Astrocyte (in vitro differentiated cells and primary cell): ENCODE results near the gene XRCC5. TPM values are rescaled to one million over a fixed set of nuclear protein-coding genes. Genes with fewer than 3 reads are reported as not detected.

Experiments used
- DNase-seq: peaks from one replicate; pipeline ENCODE4 v3.0.0-alpha.2; 2010; ENCODE audit warnings: low read depth
- FAIRE-seq: peaks from 2 replicates; lab custom pipeline; 2011; peaks lifted over from hg19 to GRCh38; lab: Jason Lieb, UNC
- H2AFZ ChIP-seq: 2 replicates; pipeline ENCODE4 v1.6.0; 2012; ENCODE audit warnings: low read depth, low read length, inconsistent platforms
- H3K27ac ChIP-seq: 2 replicates; pipeline ENCODE4 v1.5.1; 2011; ENCODE audit warnings: low read depth, low read length, inconsistent platforms
- H3K27me3 ChIP-seq: 2 replicates; pipeline ENCODE4 v1.6.0; 2011; ENCODE audit warnings: low read length, inconsistent platforms; ENCODE audit not compliant: insufficient read depth
- H3K36me3 ChIP-seq: 2 replicates; pipeline ENCODE4 v1.5.1; 2011; ENCODE audit warnings: low read length, inconsistent platforms; ENCODE audit not compliant: insufficient read depth
- H3K4me1 ChIP-seq: 2 replicates; pipeline ENCODE4 v1.5.1; 2011; ENCODE audit warnings: low read length, inconsistent platforms; ENCODE audit not compliant: insufficient read depth
- H3K4me2 ChIP-seq: 2 replicates; pipeline ENCODE4 v1.6.0; 2012; ENCODE audit warnings: low read length, inconsistent platforms
- H3K4me3 ChIP-seq: 2 replicates; pipeline ENCODE4 v1.5.1; 2011; ENCODE audit warnings: low read depth, mild to moderate bottlenecking, low read length, inconsistent platforms; ENCODE audit not compliant: insufficient read depth
- H3K79me2 ChIP-seq: 2 replicates; pipeline ENCODE4 v1.6.0; 2012; ENCODE audit warnings: mild to moderate bottlenecking, low read length, inconsistent platforms; ENCODE audit not compliant: insufficient read depth
- H3K9ac ChIP-seq: 2 replicates; pipeline ENCODE4 v1.6.0; 2012; ENCODE audit warnings: mild to moderate bottlenecking, low read length, inconsistent platforms
- H3K9me3 ChIP-seq: 2 replicates; pipeline ENCODE4 v1.5.1; 2012; ENCODE audit warnings: low read depth, mild to moderate bottlenecking, low read length, inconsistent platforms; ENCODE audit not compliant: insufficient read depth
- H4K20me1 ChIP-seq: 2 replicates; pipeline ENCODE4 v1.6.0; 2012; ENCODE audit warnings: low read length, inconsistent platforms; ENCODE audit not compliant: insufficient read depth
- H3K27ac Mint-ChIP-seq: one replicate; pipeline ENCODE4 v1.8.0; 2021; ENCODE audit warnings: mild to moderate bottlenecking, mixed read lengths; ENCODE audit not compliant: unreplicated experiment
- H3K27me3 Mint-ChIP-seq: one replicate; pipeline ENCODE4 v1.8.0; 2021; ENCODE audit warnings: low read depth, mixed read lengths; ENCODE audit not compliant: unreplicated experiment
- H3K36me3 Mint-ChIP-seq: one replicate; pipeline ENCODE4 v1.8.0; 2021; ENCODE audit warnings: low read depth, mixed read lengths; ENCODE audit not compliant: unreplicated experiment
- H3K4me1 Mint-ChIP-seq: one replicate; pipeline ENCODE4 v1.8.0; 2021; ENCODE audit warnings: low read depth, mixed read lengths; ENCODE audit not compliant: unreplicated experiment
- H3K4me3 Mint-ChIP-seq: one replicate; pipeline ENCODE4 v1.8.0; 2021; ENCODE audit warnings: mild to moderate bottlenecking, moderate library complexity, mixed read lengths; ENCODE audit not compliant: unreplicated experiment
- H3K9me3 Mint-ChIP-seq: one replicate; pipeline ENCODE4 v1.8.0; 2021; ENCODE audit warnings: mild to moderate bottlenecking, mixed read lengths; ENCODE audit not compliant: unreplicated experiment
- EZH2 ChIP-seq: IDR thresholded peaks from 2 replicates; pipeline ENCODE4 v1.6.1; 2012; ENCODE audit warnings: mild to moderate bottlenecking, low read length, inconsistent platforms; ENCODE audit not compliant: insufficient read depth
- total RNA-seq: library from RNA; stranded (reverse); gene quantifications from 2 replicates; pipeline ENCODE4 v1.2.1, GENCODE V29; 2021
- TF ChIP-seq, protein P1 (sequence below): IDR thresholded peaks from 2 replicates; pipeline ENCODE4 v1.5.1; 2011; ENCODE audit warnings: low read depth, mild to moderate bottlenecking, inconsistent platforms, low read length, moderate library complexity; ENCODE audit not compliant: insufficient read depth

The XRCC5 gene
- total RNA-seq, 1 donor from 2014 or later: 249 TPM

DNA sequence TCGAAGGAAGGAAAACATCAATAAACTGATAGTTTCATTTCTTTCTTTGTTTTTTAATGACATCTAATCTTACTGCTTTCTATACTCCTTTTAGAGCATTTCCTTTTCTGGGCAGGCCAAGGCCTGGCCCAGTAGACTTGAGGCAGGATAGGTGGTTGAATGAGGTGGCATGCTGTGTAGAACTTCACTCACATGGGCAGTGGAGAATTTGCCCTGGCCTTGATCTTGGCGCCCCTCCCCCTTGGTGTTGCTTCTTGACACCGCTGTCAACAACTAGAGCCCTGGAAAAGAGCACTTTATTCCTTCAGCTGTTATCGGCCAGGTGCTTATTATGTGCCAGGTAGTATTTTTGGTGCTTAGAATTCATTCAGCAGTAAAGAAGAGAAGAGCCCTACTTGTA is 37.4 kb downstream of the XRCC5 start:
- Mint-ChIP-seq H3K36me3 (peaks cover 1% of the 10 kb centered on the region), H3K9me3 (no peaks in the 10 kb centered on the region), H3K27ac (peak overlapping the region; percentile 12), H3K4me1 (peaks cover 34% of the 10 kb centered on the region), H3K27me3 (no peaks in the 10 kb centered on the region), H3K4me3 (no peak overlapping the region)
- no peak for TF ChIP-seq EZH2
- TF ChIP-seq, protein P1, sequence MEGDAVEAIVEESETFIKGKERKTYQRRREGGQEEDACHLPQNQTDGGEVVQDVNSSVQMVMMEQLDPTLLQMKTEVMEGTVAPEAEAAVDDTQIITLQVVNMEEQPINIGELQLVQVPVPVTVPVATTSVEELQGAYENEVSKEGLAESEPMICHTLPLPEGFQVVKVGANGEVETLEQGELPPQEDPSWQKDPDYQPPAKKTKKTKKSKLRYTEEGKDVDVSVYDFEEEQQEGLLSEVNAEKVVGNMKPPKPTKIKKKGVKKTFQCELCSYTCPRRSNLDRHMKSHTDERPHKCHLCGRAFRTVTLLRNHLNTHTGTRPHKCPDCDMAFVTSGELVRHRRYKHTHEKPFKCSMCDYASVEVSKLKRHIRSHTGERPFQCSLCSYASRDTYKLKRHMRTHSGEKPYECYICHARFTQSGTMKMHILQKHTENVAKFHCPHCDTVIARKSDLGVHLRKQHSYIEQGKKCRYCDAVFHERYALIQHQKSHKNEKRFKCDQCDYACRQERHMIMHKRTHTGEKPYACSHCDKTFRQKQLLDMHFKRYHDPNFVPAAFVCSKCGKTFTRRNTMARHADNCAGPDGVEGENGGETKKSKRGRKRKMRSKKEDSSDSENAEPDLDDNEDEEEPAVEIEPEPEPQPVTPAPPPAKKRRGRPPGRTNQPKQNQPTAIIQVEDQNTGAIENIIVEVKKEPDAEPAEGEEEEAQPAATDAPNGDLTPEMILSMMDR: no peak
- H3K4me3 ChIP-seq: no peak overlapping the region
- H3K27ac ChIP-seq: no peak overlapping the region
- no peaks in the 10 kb centered on the region for H3K27me3 ChIP-seq
- H3K4me2 ChIP-seq: no peak overlapping the region
- FAIRE-seq (no peak), DNase-seq (no peak)
- H4K20me1 ChIP-seq: peaks cover 38% of the 10 kb centered on the region
- H3K36me3 ChIP-seq: peaks cover 74% of the 10 kb centered on the region
- no peak overlapping the region for H3K9ac ChIP-seq
- peaks cover 63% of the 10 kb centered on the region for H3K79me2 ChIP-seq
- no peak overlapping the region for H2AFZ ChIP-seq
- no peaks in the 10 kb centered on the region for H3K9me3 ChIP-seq
- peaks cover 15% of the 10 kb centered on the region for H3K4me1 ChIP-seq

DNA sequence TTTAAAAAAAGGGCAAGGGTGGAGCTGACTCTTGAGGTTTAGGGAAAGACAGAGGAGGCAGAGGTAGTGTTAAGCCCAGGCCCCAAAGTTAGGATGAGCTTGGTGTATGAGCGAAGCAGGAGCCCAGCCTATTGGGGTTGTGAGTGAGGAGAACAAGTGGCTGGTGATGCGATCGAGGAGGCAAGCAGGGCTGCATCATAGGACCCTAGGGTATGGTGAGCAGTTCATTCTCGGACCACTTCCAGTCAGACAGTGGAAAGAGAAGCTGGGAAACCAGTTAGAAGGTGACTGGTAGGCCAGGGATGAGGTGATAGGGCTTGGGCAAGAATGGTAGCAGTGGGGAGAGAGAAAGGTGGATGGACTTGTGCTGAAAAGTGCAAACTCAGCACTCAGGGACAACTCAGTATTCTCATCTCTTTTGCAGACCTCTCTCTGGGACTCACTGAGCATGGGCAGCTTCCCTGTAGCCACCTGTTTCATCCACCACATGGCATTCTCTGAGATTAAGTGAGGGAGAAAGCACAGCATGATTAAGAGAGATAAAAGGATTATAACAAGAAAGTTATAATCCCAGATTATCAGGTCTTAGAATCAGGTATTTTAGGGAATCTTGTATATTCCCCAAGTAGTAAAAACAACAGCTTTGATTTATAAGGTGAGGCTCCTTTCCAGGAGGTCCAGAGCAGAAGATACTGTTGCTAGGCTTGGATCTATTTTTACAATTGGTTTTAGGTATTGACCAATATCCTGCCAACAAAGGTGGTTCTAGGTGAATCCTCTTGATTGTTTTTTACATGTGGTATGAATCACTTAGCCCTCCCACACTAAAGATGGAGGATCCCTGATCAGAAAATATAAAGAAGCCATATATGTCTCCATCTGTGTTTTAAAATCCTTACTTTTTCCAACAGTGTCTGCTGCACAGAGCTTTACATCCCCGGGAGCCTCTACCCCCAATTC is 38.3 kb downstream of the XRCC5 start:
- Mint-ChIP-seq H3K27me3 (no peaks in the 10 kb centered on the region), H3K4me1 (peaks cover 34% of the 10 kb centered on the region), H3K36me3 (peaks cover 1% of the 10 kb centered on the region), H3K9me3 (no peaks in the 10 kb centered on the region), H3K27ac (peak overlapping the region; percentile 12), H3K4me3 (no peak overlapping the region)
- no peak overlapping the region for H3K4me3 ChIP-seq
- no peak for DNase-seq
- H4K20me1 ChIP-seq: peaks cover 39% of the 10 kb centered on the region
- H3K4me1 ChIP-seq: peaks cover 12% of the 10 kb centered on the region
- FAIRE-seq: no peak
- H3K4me2 ChIP-seq: no peak overlapping the region
- no peak overlapping the region for H2AFZ ChIP-seq
- H3K36me3 ChIP-seq: peaks cover 74% of the 10 kb centered on the region
- no peak overlapping the region for H3K27ac ChIP-seq
- TF ChIP-seq, protein P1: no peak
- no peak for TF ChIP-seq EZH2
- no peaks in the 10 kb centered on the region for H3K27me3 ChIP-seq
- peaks cover 71% of the 10 kb centered on the region for H3K79me2 ChIP-seq
- no peaks in the 10 kb centered on the region for H3K9me3 ChIP-seq
- no peak overlapping the region for H3K9ac ChIP-seq

DNA sequence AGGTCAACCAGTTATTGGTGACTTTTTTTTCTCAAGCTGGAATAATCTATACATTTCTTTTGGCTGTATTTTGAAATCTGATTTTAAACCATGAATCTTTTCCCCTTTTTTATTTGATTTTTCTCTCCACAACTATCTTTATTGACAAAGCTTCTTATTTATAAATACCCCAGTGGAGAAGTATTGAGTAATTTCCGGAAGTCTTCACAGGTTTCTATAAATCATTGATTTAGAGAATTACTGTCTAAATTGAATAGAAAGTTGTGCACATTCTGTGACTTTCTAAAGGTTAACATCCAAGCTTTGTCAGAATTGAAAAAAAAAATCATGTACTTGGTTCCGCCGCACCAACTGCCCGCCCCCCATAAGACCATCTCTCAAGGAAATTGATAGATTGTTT is 39.8 kb downstream of the XRCC5 start:
- Histone ChIP-seq H3K9ac (peak overlapping the region; percentile 29), H3K36me3 (peaks cover 75% of the 10 kb centered on the region), H3K27me3 (no peaks in the 10 kb centered on the region), H3K4me3 (no peak overlapping the region), H3K4me2 (peak overlapping the region; percentile 43), H2AFZ (no peak overlapping the region), H3K9me3 (no peaks in the 10 kb centered on the region), H4K20me1 (peaks cover 45% of the 10 kb centered on the region), H3K4me1 (peaks cover 7% of the 10 kb centered on the region), H3K79me2 (peaks cover 78% of the 10 kb centered on the region), H3K27ac (peak overlapping the region; percentile 39)
- TF ChIP-seq, protein P1: no peak
- TF ChIP-seq EZH2: no peak
- no peak for FAIRE-seq
- Mint-ChIP-seq H3K4me3 (no peak overlapping the region), H3K36me3 (peaks cover 1% of the 10 kb centered on the region), H3K9me3 (no peaks in the 10 kb centered on the region), H3K4me1 (peaks cover 31% of the 10 kb centered on the region), H3K27ac (no peak overlapping the region), H3K27me3 (no peaks in the 10 kb centered on the region)
- no peak for DNase-seq
